Colonic mucosa (tissue), 4 donors: ENCODE results near the gene KAT7. TPM values are rescaled to one million over a fixed set of nuclear protein-coding genes. Genes with fewer than 3 reads are reported as not detected.

ENCODE experiments used
- DNase-seq: peaks from one replicate; pipeline ENCODE4 v3.0.0-alpha.2; 2020
- H3K27ac ChIP-seq: fragments of 200-600 bp; one replicate; pipeline ENCODE4 v1.8.0; 2021
- H3K27me3 ChIP-seq: fragments of 200-600 bp; one replicate; pipeline ENCODE4 v1.8.0; 2021
- H3K36me3 ChIP-seq: fragments of 200-600 bp; one replicate; pipeline ENCODE4 v1.8.0; 2021
- H3K4me1 ChIP-seq: fragments of 200-600 bp; one replicate; pipeline ENCODE4 v1.8.0; 2021; ENCODE audit warnings: mild to moderate bottlenecking
- H3K4me3 ChIP-seq: fragments of 200-600 bp; one replicate; pipeline ENCODE4 v1.8.0; 2021
- H3K9ac ChIP-seq, 2 donors: one replicate each; pipeline ENCODE4 v1.7.0; 2013; ENCODE audit warnings: control low read depth in 2 of 2, low read depth in 2 of 2, low read length in 2 of 2
- H3K9me3 ChIP-seq: fragments of 200-600 bp; one replicate; pipeline ENCODE4 v1.8.0; 2021
- intact Hi-C: fragments of 100-400 bp; cut with DNase I; formaldehyde crosslinking; loops from one replicate; pipeline ENCODE4 v1.14.1; 2022
- total RNA-seq, 2 donors: library from RNA; stranded (reverse); fragmentation: NEBNext Ultra II Directional in 1 of 2; extraction: Animal tissue kit (Norgen Biotek cat#: 25700) in 1 of 2; gene quantifications; one replicate each; pipeline ENCODE4 v1.2.1, GENCODE V29; 2021
- TF ChIP-seq, protein P1 (sequence below): fragments of 200-600 bp; IDR thresholded peaks from one replicate; pipeline ENCODE4 v1.8.0; 2022; ENCODE audit warnings: antibody characterized with exemption, mild to moderate bottlenecking
- donor health status: healthy.
- donor health status: DM: no; HTN: no; CAD: no.
- donor health status: DM: no; HTN: no; CAD: no.

Gene KAT7
- total RNA-seq, 2 donors from 2014 or later, result 39.4 to 42.5 TPM

DNA sequence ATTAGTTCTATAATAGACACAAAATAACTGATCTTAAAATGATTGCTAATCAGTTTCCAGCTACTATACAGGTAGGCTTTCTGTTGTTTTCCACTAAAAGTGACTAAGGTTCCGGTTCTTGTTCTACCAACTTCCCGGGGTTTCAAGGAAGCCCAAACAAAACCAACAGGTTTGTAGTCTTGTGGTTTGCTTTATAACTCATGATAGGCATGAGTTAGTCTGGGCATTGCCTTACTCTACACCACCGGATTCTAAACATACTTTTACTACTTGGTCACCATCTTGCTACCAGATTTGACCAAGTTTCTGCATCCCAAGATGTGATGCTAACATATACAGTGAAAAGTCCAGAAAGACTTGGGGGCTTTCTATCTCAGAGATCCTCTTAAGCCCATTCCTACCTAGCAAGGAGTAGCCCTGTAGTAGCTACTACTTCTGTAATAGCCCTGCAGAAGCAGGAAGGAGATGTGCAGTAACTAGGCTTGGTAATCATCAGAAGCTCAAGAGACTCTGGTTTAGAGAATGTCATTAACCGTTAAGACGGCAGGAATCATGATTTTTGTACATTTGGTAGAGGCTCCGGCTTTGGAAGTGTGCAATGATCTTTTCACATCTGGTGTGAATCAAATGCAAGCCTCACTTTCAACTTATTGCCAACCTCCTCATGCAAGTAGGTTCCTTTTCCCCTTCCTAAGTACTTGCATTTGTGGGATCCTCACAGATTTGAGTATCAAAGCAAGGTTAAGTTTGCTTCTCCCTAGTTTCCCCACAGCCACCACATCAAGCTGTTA lies 26.1 kb upstream of the KAT7 start:
- no peak overlapping the region for H3K27ac ChIP-seq
- H3K27me3 ChIP-seq, result no peaks in the 10 kb centered on the region
- intact Hi-C loops, result no loop called here
- H3K9me3 ChIP-seq, result no peaks in the 10 kb centered on the region
- TF ChIP-seq, protein P1, sequence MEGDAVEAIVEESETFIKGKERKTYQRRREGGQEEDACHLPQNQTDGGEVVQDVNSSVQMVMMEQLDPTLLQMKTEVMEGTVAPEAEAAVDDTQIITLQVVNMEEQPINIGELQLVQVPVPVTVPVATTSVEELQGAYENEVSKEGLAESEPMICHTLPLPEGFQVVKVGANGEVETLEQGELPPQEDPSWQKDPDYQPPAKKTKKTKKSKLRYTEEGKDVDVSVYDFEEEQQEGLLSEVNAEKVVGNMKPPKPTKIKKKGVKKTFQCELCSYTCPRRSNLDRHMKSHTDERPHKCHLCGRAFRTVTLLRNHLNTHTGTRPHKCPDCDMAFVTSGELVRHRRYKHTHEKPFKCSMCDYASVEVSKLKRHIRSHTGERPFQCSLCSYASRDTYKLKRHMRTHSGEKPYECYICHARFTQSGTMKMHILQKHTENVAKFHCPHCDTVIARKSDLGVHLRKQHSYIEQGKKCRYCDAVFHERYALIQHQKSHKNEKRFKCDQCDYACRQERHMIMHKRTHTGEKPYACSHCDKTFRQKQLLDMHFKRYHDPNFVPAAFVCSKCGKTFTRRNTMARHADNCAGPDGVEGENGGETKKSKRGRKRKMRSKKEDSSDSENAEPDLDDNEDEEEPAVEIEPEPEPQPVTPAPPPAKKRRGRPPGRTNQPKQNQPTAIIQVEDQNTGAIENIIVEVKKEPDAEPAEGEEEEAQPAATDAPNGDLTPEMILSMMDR, result no peak
- H3K4me3 ChIP-seq, result no peak overlapping the region
- DNase-seq, result no peak
- no peaks in the 10 kb centered on the region for H3K36me3 ChIP-seq
- peak overlapping the region in 1 of 2 donors; percentile 47 for H3K9ac ChIP-seq
- H3K4me1 ChIP-seq, result peaks cover 4% of the 10 kb centered on the region

DNA sequence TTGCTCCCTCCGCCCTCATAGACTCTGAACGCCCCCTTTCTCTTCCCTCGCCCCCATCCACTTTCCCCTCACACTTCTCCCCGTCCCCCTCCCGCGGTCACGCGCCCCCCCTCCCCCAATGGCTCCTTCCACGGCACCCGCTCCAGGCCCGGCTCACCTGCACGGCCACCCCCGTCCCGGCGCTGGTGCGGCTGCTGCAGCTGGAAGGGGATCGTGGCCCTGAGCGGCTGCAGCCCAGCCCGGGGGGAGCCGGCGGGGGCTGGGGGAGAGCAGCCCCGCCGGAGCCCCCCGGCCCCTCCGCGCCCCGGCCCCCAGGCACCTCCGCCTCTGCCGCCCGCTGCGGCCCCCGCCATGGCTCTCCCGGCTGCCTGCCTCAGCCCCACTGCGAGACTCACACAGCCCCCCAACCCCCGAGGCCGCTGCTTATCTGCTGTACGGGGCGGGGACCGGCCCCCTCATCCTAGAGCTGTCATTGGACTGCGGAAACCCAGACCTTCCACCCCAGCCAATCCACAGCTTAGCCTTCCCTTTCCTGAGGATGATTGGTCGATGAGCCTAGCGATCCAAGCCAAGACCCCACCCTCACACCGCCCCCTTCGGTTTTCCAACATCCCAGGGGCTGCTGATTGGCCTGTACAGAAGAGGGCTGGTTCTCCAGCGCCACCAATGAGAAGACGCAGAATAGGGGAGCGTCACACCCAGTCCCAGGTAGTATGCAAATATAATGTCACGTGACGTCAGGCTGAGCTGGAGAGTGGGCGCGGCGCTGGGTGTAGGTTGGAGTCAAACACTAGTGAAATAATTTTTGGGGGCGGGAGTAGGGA lies 24.5 kb upstream of the KAT7 start, which contains the start of gene FAM117A:
Gene FAM117A, minus strand, starts transcription at position 397 of the 824 bp plus-strand sequence. Its CDS starts 44 bp downstream, at position 353.
- Histone ChIP-seq H3K27ac (no peak within 1 kb of the TSS), H3K27me3 (no peaks in the 10 kb centered on the region)

GRCh38 chr17:49764559-49765180 lies 23.8 kb upstream of the KAT7 start:
- no peak overlapping the region for H3K9ac ChIP-seq
- TF ChIP-seq, protein P1, result no peak
- no peak overlapping the region for H3K27ac ChIP-seq
- intact Hi-C loops, result no loop called here
- peaks cover 4% of the 10 kb centered on the region for H3K4me1 ChIP-seq
- H3K9me3 ChIP-seq, result no peaks in the 10 kb centered on the region
- H3K27me3 ChIP-seq, result no peaks in the 10 kb centered on the region
- no peak for DNase-seq
- peak overlapping the region; percentile 76 for H3K4me3 ChIP-seq
- H3K36me3 ChIP-seq, result no peaks in the 10 kb centered on the region

More for the DNA sequence above, 24.5 kb upstream of the KAT7 start, which contains the start of gene FAM117A:
- Histone ChIP-seq H3K4me3 (peak within 1 kb of the TSS; percentile 76), H3K4me1 (peaks cover 4% of the 10 kb centered on the region), H3K9me3 (no peaks in the 10 kb centered on the region), H3K9ac (peak within 1 kb of the TSS; percentile 47 to 64), H3K36me3 (no peaks in the 10 kb centered on the region)
- peak; percentile 98 for DNase-seq
- TF ChIP-seq, protein P1, result no peak
- intact Hi-C loops, result no loop called here

- Histone ChIP-seq H3K9me3 (no peaks in the 10 kb centered on the region), H3K27me3 (no peaks in the 10 kb centered on the region), H3K9ac (no peak overlapping the region), H3K27ac (no peak overlapping the region), H3K36me3 (no peaks in the 10 kb centered on the region), H3K4me3 (no peak overlapping the region), H3K4me1 (peaks cover 4% of the 10 kb centered on the region)
- no peak for DNase-seq
- intact Hi-C loops, result no loop called here
- TF ChIP-seq, protein P1, result no peak
These were observed 21.5 kb upstream of the KAT7 start for GRCh38 chr17:49766918-49767530.
